ENCODE data around the gene NUP62CL.

GRCh38 chrX:107117993-107118321 is 88.3 kb downstream of the NUP62CL start:
- TF ChIP-seq POLR2A (IDR thresholded peaks at IDR 0.05) (no peak), CTCF (IDR thresholded peaks at IDR 0.05) (no peak), POLR2AphosphoS5 (IDR thresholded peaks at IDR 0.05; ENCODE audit: insufficient read depth in 1 of 2, low read depth in 1 of 2) (no peak)
